ENCODE measurements around the gene IKBKE.

The IKBKE gene

GRCh38 chr1:206496131-206496793 lies 26.0 kb downstream of the IKBKE start:
- no peak for DNase-seq (ENCODE audit: low spot score)

GRCh38 chr1:206497363-206497762 lies 27.1 kb downstream of the IKBKE start:
- no peak for DNase-seq (ENCODE audit: low spot score)

GRCh38 chr1:206497774-206498173 lies 27.5 kb downstream of the IKBKE start:
- DNase-seq (ENCODE audit: low spot score) = no peak

GRCh38 chr1:206498685-206499084 lies 28.4 kb downstream of the IKBKE start:
- no peak for DNase-seq (ENCODE audit: low spot score)

- DNase-seq (ENCODE audit: low spot score) = no peak
Measured at GRCh38 chr1:206500046-206500445, 29.8 kb downstream of the IKBKE start.

GRCh38 chr1:206501881-206502280 lies 31.6 kb downstream of the IKBKE start:
- no peak for DNase-seq (ENCODE audit: low spot score)

- no peak for DNase-seq (ENCODE audit: low spot score)
Measured at GRCh38 chr1:206502403-206502802, 32.1 kb downstream of the IKBKE start.

- DNase-seq (ENCODE audit: low spot score) = no peak
Measured at GRCh38 chr1:206502812-206503211, 32.5 kb downstream of the IKBKE start.

- no peak for DNase-seq (ENCODE audit: low spot score)
Measured at GRCh38 chr1:206503591-206504362, 33.5 kb downstream of the IKBKE start.

- DNase-seq (ENCODE audit: low spot score) = no peak
Measured at GRCh38 chr1:206504363-206504713, 34.1 kb downstream of the IKBKE start.

- no peak for DNase-seq (ENCODE audit: low spot score)
Measured at GRCh38 chr1:206505702-206506355, 35.6 kb downstream of the IKBKE start.

GRCh38 chr1:206506405-206507283 lies 36.4 kb downstream of the IKBKE start:
- DNase-seq (ENCODE audit: low spot score) = no peak

GRCh38 chr1:206507284-206508129 lies 37.2 kb downstream of the IKBKE start, which contains the start of gene RASSF5:
Gene RASSF5, plus strand, starts transcription at chr1:206507531. Its CDS starts 72 bp downstream, at chr1:206507603.
- no peak for DNase-seq (ENCODE audit: low spot score)

GRCh38 chr1:206508130-206508889 lies 38.0 kb downstream of the IKBKE start:
- no peak for DNase-seq (ENCODE audit: low spot score)

- no peak for DNase-seq (ENCODE audit: low spot score)
Measured at GRCh38 chr1:206508956-206509355, 38.7 kb downstream of the IKBKE start.

GRCh38 chr1:206509612-206510257 lies 39.5 kb downstream of the IKBKE start:
- DNase-seq (ENCODE audit: low spot score) = no peak

GRCh38 chr1:206510371-206510770 lies 40.1 kb downstream of the IKBKE start:
- DNase-seq (ENCODE audit: low spot score) = no peak

- no peak for DNase-seq (ENCODE audit: low spot score)
Measured at GRCh38 chr1:206511362-206512057, 41.2 kb downstream of the IKBKE start.
